Activated naive CD8-positive, alpha-beta T cell treated with anti-CD3 and anti-CD28 coated beads, Interleukin-2, amount 50 U/mL, for 24 hours (primary cell): Measurements from ENCODE around the gene RFC2.
"Not testable (repeated sequence)": the region's sequence is repeated elsewhere in the genome, so short reads cannot be mapped to it uniquely, and the experiment has no call there.

Experiments
- ATAC-seq: fragments of 150-1000 bp; cut with Tn5 transposase; one replicate; pipeline ENCODE4 v1.10.0; 2021
- DNase-seq: peaks from one replicate; pipeline ENCODE4 v3.0.0; 2021
- H3K27ac Mint-ChIP-seq: one replicate; pipeline ENCODE4 v1.8.0; 2021; ENCODE audit warnings: mild to moderate bottlenecking, mixed read lengths
- H3K27me3 Mint-ChIP-seq: one replicate; pipeline ENCODE4 v1.8.0; 2021; ENCODE audit warnings: mixed read lengths
- H3K36me3 Mint-ChIP-seq: one replicate; pipeline ENCODE4 v1.8.0; 2021; ENCODE audit warnings: low read depth, mixed read lengths
- H3K4me1 Mint-ChIP-seq: one replicate; pipeline ENCODE4 v1.8.0; 2021; ENCODE audit warnings: mixed read lengths
- H3K4me3 Mint-ChIP-seq: one replicate; pipeline ENCODE4 v1.8.0; 2021; ENCODE audit warnings: mild to moderate bottlenecking, moderate library complexity, mixed read lengths
- H3K9me3 Mint-ChIP-seq: one replicate; pipeline ENCODE4 v1.8.0; 2021; ENCODE audit warnings: mixed read lengths

The RFC2 gene

DNA sequence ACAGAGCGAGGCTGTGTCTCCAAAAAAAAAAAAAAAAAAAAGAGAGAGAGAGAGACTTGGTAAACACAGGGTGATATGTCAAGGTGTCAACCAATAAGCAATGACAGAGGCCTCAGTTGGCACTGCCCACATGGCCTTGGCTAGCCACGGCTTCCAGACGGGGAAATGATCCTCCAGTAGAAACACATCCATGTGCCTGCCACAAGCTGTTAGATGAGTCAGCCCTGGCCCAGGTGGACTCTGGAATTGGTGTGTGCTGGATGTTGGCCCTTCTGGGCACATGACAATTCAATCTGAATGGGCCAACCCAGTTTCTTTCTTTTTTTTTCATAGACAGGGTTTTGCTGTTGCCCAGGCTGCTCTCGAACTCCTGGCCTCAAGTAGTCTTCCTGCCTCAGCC lies 13.7 kb downstream of the RFC2 start:
- H3K4me1 Mint-ChIP-seq = peaks cover 15% of the 10 kb centered on the region

GRCh38 chr7:74236284-74236683 lies 17.9 kb downstream of the RFC2 start:
- H3K9me3 Mint-ChIP-seq = no peaks in the 10 kb centered on the region
- peaks cover 54% of the 10 kb centered on the region for H3K36me3 Mint-ChIP-seq
- H3K4me3 Mint-ChIP-seq = no peak overlapping the region
- no peaks in the 10 kb centered on the region for H3K27me3 Mint-ChIP-seq
- H3K4me1 Mint-ChIP-seq = peaks cover 17% of the 10 kb centered on the region
- DNase-seq (no peak), ATAC-seq (peak; percentile 55)
- peak overlapping the region; percentile 42 for H3K27ac Mint-ChIP-seq

More for the DNA sequence above, 13.7 kb downstream of the RFC2 start:
- no peak for ATAC-seq
- Mint-ChIP-seq H3K4me3 (no peak overlapping the region), H3K9me3 (no peaks in the 10 kb centered on the region), H3K36me3 (peaks cover 47% of the 10 kb centered on the region), H3K27ac (no peak overlapping the region), H3K27me3 (no peaks in the 10 kb centered on the region)
- DNase-seq = no peak

DNA sequence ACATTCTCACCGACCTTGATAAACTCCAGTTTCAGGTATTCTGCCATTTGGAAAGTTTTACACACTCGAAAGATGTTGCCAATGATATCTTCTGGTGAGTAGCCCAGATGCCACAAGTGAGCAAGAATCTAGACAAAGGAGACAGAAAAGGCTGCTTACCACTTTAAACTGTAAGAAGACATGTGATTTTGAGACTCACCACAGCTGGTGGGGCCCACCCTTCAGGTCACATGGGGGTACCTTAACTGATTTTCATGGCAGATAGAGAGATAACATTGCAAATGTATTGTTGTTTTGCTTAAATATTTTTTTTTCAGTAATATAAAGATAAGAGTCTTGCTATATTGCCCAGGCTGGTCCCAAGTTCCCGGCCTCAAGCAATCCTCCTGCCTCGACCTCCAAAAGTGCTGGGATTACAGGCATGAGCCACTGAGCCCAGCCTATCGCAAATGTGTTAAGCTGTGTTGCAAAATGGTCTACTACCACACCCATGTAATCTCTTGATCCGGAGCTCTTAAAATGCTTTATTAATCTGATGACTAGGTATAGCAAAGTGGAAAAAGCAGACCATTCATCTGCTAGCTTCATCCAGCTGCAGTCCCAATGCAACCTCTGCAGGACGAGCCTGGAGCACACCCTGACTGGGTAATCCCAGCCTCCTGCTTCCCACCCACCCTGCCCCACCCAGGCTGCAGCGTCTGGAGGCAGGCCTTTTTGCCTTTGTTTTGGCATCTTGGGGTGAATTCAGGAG lies 18.5 kb downstream of the RFC2 start:
- H3K36me3 Mint-ChIP-seq = peaks cover 58% of the 10 kb centered on the region
- no peaks in the 10 kb centered on the region for H3K27me3 Mint-ChIP-seq
- H3K4me1 Mint-ChIP-seq = peaks cover 17% of the 10 kb centered on the region
- ATAC-seq = no peak
- DNase-seq = no peak
- no peak overlapping the region for H3K4me3 Mint-ChIP-seq
- no peak overlapping the region for H3K27ac Mint-ChIP-seq
- no peaks in the 10 kb centered on the region for H3K9me3 Mint-ChIP-seq

GRCh38 chr7:74233655-74234285 lies 20.4 kb downstream of the RFC2 start:
- Mint-ChIP-seq H3K27me3 (no peaks in the 10 kb centered on the region), H3K4me1 (peaks cover 22% of the 10 kb centered on the region), H3K27ac (no peak overlapping the region), H3K36me3 (peaks cover 55% of the 10 kb centered on the region), H3K4me3 (no peak overlapping the region), H3K9me3 (no peaks in the 10 kb centered on the region)
- DNase-seq (no peak), ATAC-seq (no peak)

- no peak for DNase-seq
Observed at GRCh38 chr7:74231232-74231590, 23.0 kb downstream of the RFC2 start.

DNA sequence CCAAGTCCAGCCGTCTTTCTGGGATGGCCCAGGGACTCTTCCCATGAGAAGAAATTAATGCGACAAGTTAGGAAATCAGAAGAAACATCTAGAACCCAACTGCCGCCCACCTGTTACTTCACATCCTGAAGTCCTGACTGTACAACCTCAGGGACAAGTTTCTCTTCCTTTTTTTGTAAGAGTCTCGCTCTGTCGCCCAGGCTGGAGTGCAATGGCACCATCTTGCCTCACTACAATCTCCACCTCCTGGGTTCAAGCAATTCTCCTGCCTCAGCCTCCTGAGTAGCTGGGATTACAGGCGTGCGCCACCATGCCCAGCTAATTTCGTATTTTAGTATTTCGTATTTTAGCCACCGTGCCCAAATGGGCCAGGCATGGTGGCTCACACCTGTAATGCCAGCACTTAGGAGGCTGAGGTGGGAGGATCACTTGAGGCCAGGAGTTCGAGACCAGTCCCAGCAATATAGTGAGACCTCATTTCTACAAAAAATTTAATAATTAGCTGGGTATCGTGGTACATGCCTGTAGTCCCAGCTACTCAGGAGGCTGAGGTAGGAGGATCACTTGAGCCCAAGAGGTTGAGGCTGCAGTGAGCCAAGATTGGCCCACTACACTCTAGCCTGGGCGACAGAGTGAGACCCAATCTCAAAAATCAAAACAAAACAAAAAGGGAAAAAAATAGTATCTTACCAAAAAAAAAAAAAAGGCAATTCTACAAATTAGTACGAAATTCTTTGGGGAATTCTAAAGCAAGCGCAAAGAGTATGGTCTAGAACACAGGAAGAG lies 23.6 kb downstream of the RFC2 start:
- DNase-seq (no peak), ATAC-seq (peak; percentile 10)
- Mint-ChIP-seq H3K9me3 (no peaks in the 10 kb centered on the region), H3K27ac (peak overlapping the region; percentile 54), H3K36me3 (peaks cover 47% of the 10 kb centered on the region), H3K4me3 (no peak overlapping the region), H3K27me3 (no peaks in the 10 kb centered on the region), H3K4me1 (peaks cover 29% of the 10 kb centered on the region)

More at GRCh38 chr7:74231232-74231590, 23.0 kb downstream of the RFC2 start:
- no peaks in the 10 kb centered on the region for H3K9me3 Mint-ChIP-seq
- H3K4me1 Mint-ChIP-seq = peaks cover 27% of the 10 kb centered on the region
- peak overlapping the region; percentile 54 for H3K27ac Mint-ChIP-seq
- H3K4me3 Mint-ChIP-seq = no peak overlapping the region
- H3K36me3 Mint-ChIP-seq = peaks cover 46% of the 10 kb centered on the region
- no peaks in the 10 kb centered on the region for H3K27me3 Mint-ChIP-seq
- ATAC-seq = peak; percentile 60

GRCh38 chr7:74228951-74229900 lies 25.0 kb downstream of the RFC2 start:
- Mint-ChIP-seq H3K27ac (no peak overlapping the region), H3K27me3 (no peaks in the 10 kb centered on the region), H3K36me3 (peaks cover 37% of the 10 kb centered on the region), H3K9me3 (no peaks in the 10 kb centered on the region), H3K4me3 (no peak overlapping the region), H3K4me1 (peaks cover 21% of the 10 kb centered on the region)
- DNase-seq (no peak), ATAC-seq (no peak)

DNA sequence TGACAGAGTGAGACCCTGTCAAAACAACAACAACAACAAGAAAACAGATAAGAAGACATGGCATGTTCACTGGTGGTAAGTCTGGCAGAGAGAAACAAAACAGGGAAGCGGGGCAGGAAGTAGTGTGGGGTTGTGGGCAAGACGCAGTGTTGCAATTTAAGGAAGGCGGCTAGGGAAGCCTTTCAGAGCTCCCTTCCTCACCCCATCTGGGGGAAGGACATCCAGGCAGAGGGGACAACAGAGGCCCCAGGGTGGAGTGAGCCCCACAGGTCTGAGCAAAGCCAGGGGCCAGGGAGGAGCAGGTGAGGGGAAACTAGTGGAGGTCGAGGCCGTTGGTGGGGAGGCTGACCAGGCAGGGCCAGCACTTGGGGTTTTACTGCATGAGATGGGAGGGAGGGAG lies 27.6 kb downstream of the RFC2 start:
- ATAC-seq (no peak), DNase-seq (no peak)
- Mint-ChIP-seq H3K4me3 (no peak overlapping the region), H3K27ac (no peak overlapping the region), H3K4me1 (peaks cover 21% of the 10 kb centered on the region), H3K27me3 (no peaks in the 10 kb centered on the region), H3K9me3 (no peaks in the 10 kb centered on the region), H3K36me3 (peaks cover 25% of the 10 kb centered on the region)

DNA sequence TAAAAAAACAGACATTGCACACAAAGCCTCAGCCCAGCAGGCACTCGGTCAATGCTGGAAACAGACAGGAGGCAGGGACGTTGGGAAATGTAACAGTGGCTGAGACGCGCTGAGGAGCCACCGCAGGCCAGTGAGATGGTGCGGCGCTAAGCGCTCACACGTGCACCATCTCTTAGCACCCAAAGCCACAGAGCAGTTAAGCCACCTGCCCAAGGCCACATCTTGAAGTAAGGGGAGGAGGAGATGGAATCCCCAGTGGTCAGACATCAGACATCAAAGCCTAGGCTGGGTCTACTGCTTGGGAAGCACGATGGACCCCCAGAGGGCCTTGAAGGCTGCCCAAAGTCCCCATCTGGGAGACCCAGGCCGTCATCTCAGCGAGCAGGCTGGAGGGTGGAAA lies 28.8 kb downstream of the RFC2 start:
- DNase-seq (no peak), ATAC-seq (no peak)
- Mint-ChIP-seq H3K4me1 (peaks cover 17% of the 10 kb centered on the region), H3K27me3 (no peaks in the 10 kb centered on the region), H3K36me3 (peaks cover 16% of the 10 kb centered on the region), H3K27ac (no peak overlapping the region), H3K9me3 (no peaks in the 10 kb centered on the region), H3K4me3 (no peak overlapping the region)

GRCh38 chr7:74224907-74225306 lies 29.3 kb downstream of the RFC2 start:
- peaks cover 15% of the 10 kb centered on the region for H3K4me1 Mint-ChIP-seq
- not testable (repeated sequence) for DNase-seq, H3K27ac Mint-ChIP-seq, H3K27me3 Mint-ChIP-seq, ATAC-seq, H3K9me3 Mint-ChIP-seq, H3K4me3 Mint-ChIP-seq
- peaks cover 16% of the 10 kb centered on the region for H3K36me3 Mint-ChIP-seq

DNA sequence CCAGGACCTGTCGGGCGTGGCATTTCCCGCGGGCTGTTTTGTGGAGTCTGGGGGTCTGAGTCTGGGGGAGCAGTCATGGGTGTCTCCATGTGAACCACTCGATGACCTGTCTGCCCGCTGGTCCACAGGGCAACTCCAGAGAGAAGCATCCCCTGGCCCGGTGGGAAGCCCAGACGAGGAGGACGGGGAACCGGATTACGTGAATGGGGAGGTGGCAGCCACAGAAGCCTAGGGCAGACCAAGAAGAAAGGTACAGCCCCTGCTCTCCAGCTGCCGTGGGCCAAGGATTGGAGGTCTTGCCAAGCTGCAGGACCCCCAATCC lies 29.7 kb downstream of the RFC2 start:
- no peak for DNase-seq
- no peak overlapping the region for H3K27ac Mint-ChIP-seq
- H3K4me3 Mint-ChIP-seq = no peak overlapping the region
- no peaks in the 10 kb centered on the region for H3K9me3 Mint-ChIP-seq
- H3K36me3 Mint-ChIP-seq = peaks cover 15% of the 10 kb centered on the region
- no peaks in the 10 kb centered on the region for H3K27me3 Mint-ChIP-seq
- peaks cover 14% of the 10 kb centered on the region for H3K4me1 Mint-ChIP-seq
- no peak for ATAC-seq

DNA sequence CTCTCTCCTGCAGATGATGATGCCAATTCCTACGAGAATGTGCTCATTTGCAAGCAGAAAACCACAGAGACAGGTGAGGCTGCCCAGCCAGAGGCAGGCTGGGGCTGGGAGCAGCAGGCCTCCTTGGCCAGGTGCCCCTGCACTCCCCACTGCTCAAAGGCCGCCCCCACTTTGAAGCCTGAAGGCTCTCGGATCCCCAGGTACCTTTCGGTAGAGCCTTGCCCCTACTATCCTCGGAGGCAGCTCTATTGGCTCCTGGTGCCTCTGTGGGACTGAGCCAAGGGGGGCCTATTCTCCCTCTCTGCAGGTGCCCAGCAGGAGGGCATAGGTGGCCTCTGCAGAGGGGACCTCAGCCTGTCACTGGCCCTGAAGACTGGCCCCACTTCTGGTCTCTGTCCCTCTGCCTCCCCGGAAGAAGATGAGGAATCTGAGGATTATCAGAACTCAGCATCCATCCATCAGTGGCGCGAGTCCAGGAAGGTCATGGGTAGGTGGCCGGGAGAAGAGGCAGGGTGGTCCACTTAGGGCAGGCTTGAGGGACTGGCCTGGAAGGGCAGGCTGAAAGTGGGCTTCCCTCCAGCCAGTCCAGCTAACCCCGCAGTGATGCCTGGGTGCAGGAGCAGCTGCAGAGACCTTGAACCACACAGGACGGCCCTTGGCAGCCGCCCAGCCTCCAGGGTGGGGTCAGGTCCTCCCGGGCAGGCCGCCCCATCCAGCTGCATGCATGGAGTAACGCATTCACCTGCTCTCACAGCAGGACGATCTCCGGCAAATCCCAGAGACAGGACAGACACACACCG lies 30.3 kb downstream of the RFC2 start:
- no peak for ATAC-seq
- H3K4me3 Mint-ChIP-seq = no peak overlapping the region
- no peak overlapping the region for H3K27ac Mint-ChIP-seq

GRCh38 chr7:74222851-74223710 lies 31.1 kb downstream of the RFC2 start:
- no peak for ATAC-seq
- no peaks in the 10 kb centered on the region for H3K27me3 Mint-ChIP-seq
- no peak overlapping the region for H3K4me3 Mint-ChIP-seq
- H3K4me1 Mint-ChIP-seq = peaks cover 13% of the 10 kb centered on the region
- no peak for DNase-seq
- no peak overlapping the region for H3K27ac Mint-ChIP-seq
- peaks cover 15% of the 10 kb centered on the region for H3K36me3 Mint-ChIP-seq
- no peaks in the 10 kb centered on the region for H3K9me3 Mint-ChIP-seq

More for the DNA sequence above, 30.3 kb downstream of the RFC2 start:
- Mint-ChIP-seq H3K4me1 (peaks cover 10% of the 10 kb centered on the region), H3K9me3 (no peaks in the 10 kb centered on the region), H3K27me3 (no peaks in the 10 kb centered on the region), H3K36me3 (peaks cover 12% of the 10 kb centered on the region)
- no peak for DNase-seq
